GM19324 (cell line): ENCODE results near the gene GTPBP2.

Experiments used
- ATAC-seq: cut with Tn5 transposase; IDR thresholded peaks from one replicate; pipeline ENCODE4 v1.9.1; 2021; ENCODE audit warnings: mild to moderate bottlenecking, moderate library complexity; ENCODE audit not compliant: unreplicated experiment, low FRiP score

Gene GTPBP2

GRCh38 chr6:43579171-43579570, 49.9 kb downstream of the GTPBP2 start:
- ATAC-seq: no peak

- ATAC-seq: no peak
These were observed 50.3 kb downstream of the GTPBP2 start for GRCh38 chr6:43578748-43579147.

DNA sequence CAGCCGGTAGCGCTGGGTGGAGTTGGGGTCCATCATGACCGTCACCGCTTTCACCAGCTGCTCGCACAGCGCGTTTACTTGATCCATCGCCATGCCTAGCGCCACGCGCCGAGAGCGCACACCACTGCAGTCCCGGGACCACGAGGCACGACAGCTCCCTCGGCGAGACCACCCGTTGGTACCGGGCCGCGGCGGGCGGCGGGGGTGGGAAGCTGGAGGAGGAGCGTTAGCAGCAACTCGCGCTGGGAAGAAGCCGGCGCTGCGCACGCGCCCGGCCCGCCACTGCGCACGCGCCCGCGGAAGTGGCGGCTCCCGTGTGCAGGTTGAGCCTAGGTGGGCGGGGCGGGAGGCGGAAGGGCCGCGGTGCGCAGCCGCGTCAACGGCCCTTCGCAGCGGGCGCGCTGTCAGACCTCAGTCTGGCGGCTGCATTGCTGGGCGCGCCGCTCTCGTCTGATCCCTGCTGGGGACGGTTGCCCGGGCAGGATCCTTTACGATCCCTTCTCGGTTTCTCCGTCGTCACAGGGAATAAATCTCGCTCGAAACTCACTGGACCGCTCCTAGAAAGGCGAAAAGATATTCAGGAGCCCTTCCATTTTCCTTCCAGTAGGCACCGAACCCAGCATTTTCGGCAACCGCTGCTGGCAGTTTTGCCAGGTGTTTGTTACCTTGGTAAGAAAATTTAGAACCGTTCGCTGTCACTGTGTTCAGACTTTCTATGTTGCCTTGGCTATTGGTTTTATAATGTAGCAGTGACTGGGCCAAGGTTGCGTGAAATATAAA, 53.1 kb downstream of the GTPBP2 start, which contains the start of the genes POLH and XPO5:
TSS of gene POLH (plus strand) at position 414 of the 780 bp plus-strand sequence. CDS start 6,135 bp downstream, outside the sequence.
TSS of gene XPO5 (minus strand) at position 267 of the 780 bp plus-strand sequence. CDS start at position 93, 174 bp downstream.
- peak; percentile 92 for ATAC-seq

GRCh38 chr6:43575105-43575771, 53.8 kb downstream of the GTPBP2 start:
- peak; percentile 29 for ATAC-seq

DNA sequence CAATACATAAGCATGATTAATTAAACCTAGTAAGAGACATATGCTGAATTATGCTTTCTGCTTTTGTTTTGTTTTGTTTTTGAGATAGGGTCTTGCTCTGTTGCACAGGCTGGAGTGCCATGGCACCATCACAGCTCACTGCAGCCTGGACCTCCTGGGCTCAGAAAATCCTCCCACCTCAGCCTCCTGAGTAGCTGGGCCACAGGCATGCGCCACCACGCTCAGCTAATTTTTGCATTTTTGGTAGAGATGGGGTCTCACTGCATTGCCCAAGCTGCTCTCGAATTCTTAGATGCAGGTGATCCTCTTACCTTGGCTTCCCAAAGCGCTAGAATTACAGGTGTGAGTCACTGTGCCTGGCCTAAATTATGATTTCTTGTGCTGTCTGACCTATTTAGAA, 57.0 kb downstream of the GTPBP2 start:
- ATAC-seq: no peak

DNA sequence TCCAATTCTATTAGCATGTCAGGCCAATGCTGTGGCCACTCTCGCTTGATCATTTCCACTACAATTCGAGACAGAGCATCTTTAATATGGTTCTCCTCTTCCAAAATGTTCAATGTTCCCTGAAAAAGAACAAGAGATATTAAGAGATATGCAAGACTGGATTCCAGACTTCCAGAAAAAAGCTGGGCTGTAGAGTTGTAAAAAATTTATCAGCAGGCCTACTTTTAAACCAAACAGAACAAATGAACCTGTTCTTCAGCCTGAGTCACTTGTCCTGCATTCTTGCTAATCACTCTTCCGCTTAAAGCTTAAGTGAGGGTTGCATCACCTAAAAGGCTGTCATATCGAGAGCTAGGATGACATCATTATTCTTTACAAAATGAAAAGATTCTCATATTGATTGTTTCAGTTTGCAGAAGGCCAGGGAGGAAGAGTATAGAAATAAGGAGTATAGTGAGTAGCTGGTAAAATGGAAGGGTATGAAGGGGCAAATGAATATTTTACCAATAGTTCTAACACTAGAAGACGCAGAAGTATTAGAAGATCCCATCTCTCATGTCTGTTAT, 58.1 kb downstream of the GTPBP2 start:
- ATAC-seq: no peak
